ENCODE measurements around the gene RUVBL1. TPM values are rescaled to one million over a fixed set of nuclear protein-coding genes. Genes with fewer than 3 reads are reported as not detected.

The RUVBL1 gene
- 1 to 10 TPM; 5.6 to 7.7 TPM for total RNA-seq
- polyA plus RNA-seq (2013, experiment 1 of 2): 41.6 TPM
- 42.2 TPM for polyA plus RNA-seq (2013, experiment 2 of 2)
- 16.9 to 242 (median 41.0) reads per million in 172 experiments for total RNA-seq

DNA sequence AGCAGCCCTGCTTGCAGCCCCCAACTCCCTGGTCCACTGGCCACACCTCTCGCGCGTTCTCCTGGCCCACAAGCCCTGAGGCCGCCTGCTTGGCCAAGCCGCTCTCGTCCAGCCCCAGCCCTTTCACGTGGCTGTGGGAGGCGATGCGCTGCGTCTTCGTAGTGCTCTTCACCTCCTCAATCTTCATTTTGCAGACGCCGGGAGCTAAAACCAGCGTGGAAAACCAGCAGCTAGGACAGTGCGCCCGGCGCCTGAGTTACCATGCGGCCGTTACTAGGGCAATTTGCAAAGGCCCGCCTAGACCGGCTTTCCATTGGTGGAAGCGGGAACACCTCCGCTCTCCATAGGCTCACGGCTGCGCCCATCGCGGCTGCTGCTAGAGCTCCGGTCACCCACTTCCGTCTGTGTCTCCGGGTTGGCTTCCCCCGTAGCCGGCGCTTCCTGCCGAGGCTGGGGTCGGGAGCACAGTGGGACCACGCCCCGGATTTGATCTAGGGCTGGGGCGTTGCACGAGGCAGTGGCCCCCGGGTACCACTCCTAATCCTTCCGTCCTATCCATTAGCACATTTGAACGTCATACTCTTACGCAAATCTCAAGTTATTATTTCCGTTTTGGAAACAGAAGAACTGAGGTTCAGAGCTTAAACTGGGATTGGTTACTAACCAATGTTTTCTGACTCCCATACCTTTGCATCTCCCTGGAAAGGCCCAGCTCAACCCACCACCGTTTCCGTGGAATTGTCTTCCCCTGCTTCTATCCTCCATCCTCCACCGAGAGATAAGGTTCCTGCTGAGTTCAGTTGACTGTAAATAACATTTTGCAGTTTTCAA, at the start of gene RUVBL1:
Gene RUVBL1 (minus strand): TSS at position 275 of the 831 bp plus-strand sequence. CDS start 88 bp downstream, at position 187.
- H3K27me3 Mint-ChIP-seq: no peaks in the 10 kb centered on the region
- peak within 1 kb of the TSS; percentile 95 for H3K4me3 Mint-ChIP-seq
- Histone ChIP-seq H3K27me3 (ENCODE audit: control insufficient read depth in 1 of 2, insufficient read depth in 2 of 2, low read length in 2 of 2) (no peaks in the 10 kb centered on the region), H3K4me3 (ENCODE audit: low read length) (peak within 1 kb of the TSS; percentile 98), H3K9me3 (ENCODE audit: control insufficient read depth in 1 of 2, insufficient read depth in 1 of 2, low read length in 2 of 2) (no peaks in the 10 kb centered on the region), H3K27ac (ENCODE audit: low read depth in 1 of 2, low read length in 2 of 2) (peak within 1 kb of the TSS; percentile 67 to 84), H3K36me3 (ENCODE audit: insufficient read depth, low read length) (peaks cover 1% of the 10 kb centered on the region), H3K4me1 (ENCODE audit: insufficient read depth, low read length) (peaks cover 21% of the 10 kb centered on the region)
- CTCF ChIA-PET: interaction anchor here (1.2 to 3.4 kb wide), 7 partner anchors 10 to 557 kb away, joined by 4 to 11 read pairs (median 7); partner anchors contain the start of gene EEFSEC
- intact Hi-C loops (cut with DNase I, micrococcal nuclease): loop anchor here (1.0 to 10.0 kb wide), 5 partner anchors 30 to 529 kb away; partner anchors contain the start of genes EEFSEC (in 2 of the 2), ABTB1 (in 1 of the 2), MCM2 (in 1 of the 2) and SEC61A1 (in 1 of the 2)
- H3K4me1 Mint-ChIP-seq (ENCODE audit: low read depth): peaks cover 28% of the 10 kb centered on the region
- ATAC-seq (ENCODE audit: poor library complexity): peak; percentile 93
- TF ChIP-seq, protein P1, sequence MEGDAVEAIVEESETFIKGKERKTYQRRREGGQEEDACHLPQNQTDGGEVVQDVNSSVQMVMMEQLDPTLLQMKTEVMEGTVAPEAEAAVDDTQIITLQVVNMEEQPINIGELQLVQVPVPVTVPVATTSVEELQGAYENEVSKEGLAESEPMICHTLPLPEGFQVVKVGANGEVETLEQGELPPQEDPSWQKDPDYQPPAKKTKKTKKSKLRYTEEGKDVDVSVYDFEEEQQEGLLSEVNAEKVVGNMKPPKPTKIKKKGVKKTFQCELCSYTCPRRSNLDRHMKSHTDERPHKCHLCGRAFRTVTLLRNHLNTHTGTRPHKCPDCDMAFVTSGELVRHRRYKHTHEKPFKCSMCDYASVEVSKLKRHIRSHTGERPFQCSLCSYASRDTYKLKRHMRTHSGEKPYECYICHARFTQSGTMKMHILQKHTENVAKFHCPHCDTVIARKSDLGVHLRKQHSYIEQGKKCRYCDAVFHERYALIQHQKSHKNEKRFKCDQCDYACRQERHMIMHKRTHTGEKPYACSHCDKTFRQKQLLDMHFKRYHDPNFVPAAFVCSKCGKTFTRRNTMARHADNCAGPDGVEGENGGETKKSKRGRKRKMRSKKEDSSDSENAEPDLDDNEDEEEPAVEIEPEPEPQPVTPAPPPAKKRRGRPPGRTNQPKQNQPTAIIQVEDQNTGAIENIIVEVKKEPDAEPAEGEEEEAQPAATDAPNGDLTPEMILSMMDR (IDR thresholded peaks at IDR 0.05): no peak
- peak; percentile 91 to 99 (median 95) for DNase-seq
- H3K27ac Mint-ChIP-seq: peak within 1 kb of the TSS; percentile 93
- peaks cover 14% of the 10 kb centered on the region for H3K36me3 Mint-ChIP-seq (ENCODE audit: low read depth)
- POLR2A ChIA-PET: interaction anchor here (0.6 to 3.6 kb wide), 23 partner anchors 8 to 1317 kb away, joined by 3 to 77 read pairs (median 5); partner anchors contain the start of genes EEFSEC, MCM2 and SEC61A1
- H3K9me3 Mint-ChIP-seq: no peaks in the 10 kb centered on the region

DNA sequence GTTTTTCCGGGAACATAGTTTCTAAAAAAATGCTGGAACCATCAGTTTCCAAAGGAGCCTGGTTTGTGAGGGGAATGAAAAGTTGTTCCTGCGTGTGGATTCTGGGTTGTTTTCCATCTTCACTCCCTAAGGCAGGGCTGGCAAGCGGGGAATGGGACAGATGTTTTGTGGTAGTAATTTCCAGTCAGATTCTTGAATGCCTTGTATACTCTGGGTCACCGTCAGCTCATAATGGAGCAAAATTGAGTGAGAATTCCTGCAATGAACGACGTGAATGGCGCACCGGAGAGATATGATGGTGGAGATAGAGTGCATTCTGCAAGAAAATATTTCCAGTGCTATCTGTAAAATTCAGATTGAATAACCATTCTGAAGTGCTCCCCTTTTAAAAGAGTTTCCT, 49.6 kb upstream of the RUVBL1 start:
- Mint-ChIP-seq H3K4me1 (ENCODE audit: low read depth) (peaks cover 56% of the 10 kb centered on the region), H3K27me3 (no peaks in the 10 kb centered on the region), H3K36me3 (ENCODE audit: low read depth) (no peaks in the 10 kb centered on the region), H3K27ac (no peak overlapping the region), H3K4me3 (no peak overlapping the region), H3K9me3 (no peaks in the 10 kb centered on the region)
- no peaks in the 10 kb centered on the region for H3K36me3 ChIP-seq (ENCODE audit: insufficient read depth, low read length)
- ATAC-seq (ENCODE audit: poor library complexity) (no peak), DNase-seq (no peak)
- ChIA-PET POLR2A (no interaction called here), CTCF (no interaction called here)
- no peak overlapping the region for H3K27ac ChIP-seq (ENCODE audit: low read depth in 1 of 2, low read length in 2 of 2)
- H3K9me3 ChIP-seq (ENCODE audit: control insufficient read depth in 1 of 2, insufficient read depth in 1 of 2, low read length in 2 of 2): no peaks in the 10 kb centered on the region
- H3K4me1 ChIP-seq (ENCODE audit: insufficient read depth, low read length): peaks cover 14% of the 10 kb centered on the region
- TF ChIP-seq, protein P1 (IDR thresholded peaks at IDR 0.05): no peak
- no peak overlapping the region for H3K4me3 ChIP-seq (ENCODE audit: low read length)
- H3K27me3 ChIP-seq (ENCODE audit: control insufficient read depth in 1 of 2, insufficient read depth in 2 of 2, low read length in 2 of 2): no peaks in the 10 kb centered on the region
- intact Hi-C loops (cut with DNase I, micrococcal nuclease): loop anchor here (5.0 to 10.0 kb wide), 2 partner anchors 149 to 322 kb away; partner anchors contain the start of gene GATA2 (in 1 of the 2)

DNA sequence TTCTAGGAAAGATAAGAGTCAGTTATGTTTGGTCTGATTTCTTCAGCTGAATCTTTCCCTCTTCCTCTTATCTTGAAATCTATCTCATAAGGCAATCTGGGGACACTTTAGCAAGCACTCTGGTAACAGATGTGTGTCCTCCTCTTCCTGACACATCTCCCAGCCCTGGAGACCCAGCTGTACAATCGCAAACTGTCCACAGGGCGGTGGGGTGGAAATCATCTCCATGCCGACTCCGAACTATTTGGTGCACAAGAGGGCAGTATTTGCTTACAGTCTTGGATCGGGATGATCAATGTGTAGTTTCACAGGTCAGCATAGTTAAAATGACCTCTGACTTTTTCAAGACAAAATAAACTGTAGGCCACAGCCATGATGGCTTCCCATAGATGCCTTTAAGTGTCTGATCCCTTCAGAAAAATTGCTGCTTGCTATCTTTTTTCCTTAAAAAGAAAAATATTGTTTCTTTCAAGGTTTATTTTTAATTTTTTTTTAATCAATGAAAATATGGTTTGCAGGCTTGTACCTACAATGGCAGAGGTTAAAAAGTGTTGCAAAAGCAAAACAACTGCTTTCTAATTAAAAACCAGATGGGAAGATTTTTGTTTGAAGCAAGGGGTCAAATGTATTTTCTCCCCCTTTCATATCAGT, 47.4 kb upstream of the RUVBL1 start:
- Mint-ChIP-seq H3K27ac (no peak overlapping the region), H3K9me3 (no peaks in the 10 kb centered on the region), H3K4me1 (ENCODE audit: low read depth) (peaks cover 42% of the 10 kb centered on the region), H3K4me3 (no peak overlapping the region), H3K36me3 (ENCODE audit: low read depth) (peaks cover 7% of the 10 kb centered on the region), H3K27me3 (no peaks in the 10 kb centered on the region)
- Histone ChIP-seq H3K9me3 (ENCODE audit: control insufficient read depth in 1 of 2, insufficient read depth in 1 of 2, low read length in 2 of 2) (no peaks in the 10 kb centered on the region), H3K4me3 (ENCODE audit: low read length) (no peak overlapping the region), H3K27ac (ENCODE audit: low read depth in 1 of 2, low read length in 2 of 2) (no peak overlapping the region), H3K4me1 (ENCODE audit: insufficient read depth, low read length) (peaks cover 14% of the 10 kb centered on the region), H3K27me3 (ENCODE audit: control insufficient read depth in 1 of 2, insufficient read depth in 2 of 2, low read length in 2 of 2) (no peaks in the 10 kb centered on the region), H3K36me3 (ENCODE audit: insufficient read depth, low read length) (no peaks in the 10 kb centered on the region)
- ChIA-PET CTCF (no interaction called here), POLR2A (no interaction called here)
- intact Hi-C loops (cut with DNase I, micrococcal nuclease): loop anchor here (5.0 to 10.0 kb wide), 2 partner anchors 151 to 324 kb away; partner anchors contain the start of gene GATA2 (in 1 of the 2)
- TF ChIP-seq, protein P1 (IDR thresholded peaks at IDR 0.05): peak; percentile 24
- ATAC-seq (ENCODE audit: poor library complexity) (no peak), DNase-seq (peak in 3 of 14 experiments; percentile 13 to 40 (median 35))
